ENCODE data around the gene PTPRB. TPM values are rescaled to one million over a fixed set of nuclear protein-coding genes. Genes with fewer than 3 reads are reported as not detected.

PTPRB gene
- total and polyA plus RNA-seq, 11 donors: 17.0 to 41.5 (median 34.2) TPM

- H3K4me1 ChIP-seq: no peaks in the 10 kb centered on the region
- peaks cover 0 to 8% (median 0%) of the 10 kb centered on the region in 12 donors for H3K9me3 ChIP-seq
- no peak overlapping the region for H3K4me3 ChIP-seq
- H3K36me3 ChIP-seq: peaks cover 0 to 69% (median 17%) of the 10 kb centered on the region in 9 donors
- ATAC-seq (no peak), DNase-seq (no peak)
- H3K27ac ChIP-seq: no peak overlapping the region
- TF ChIP-seq POLR2A (IDR thresholded peaks at IDR 0.05) (no peak), CTCF (IDR thresholded peaks at IDR 0.05) (no peak)
- intact Hi-C loops (cut with DNase I): no loop called here
- H3K27me3 ChIP-seq: no peaks in the 10 kb centered on the region
- WGBS, 4 donors: 78 to 83% (median 80%) methylated on average over 1 of the region's 1 CpG
These were observed 116.4 kb downstream of the PTPRB start for GRCh38 chr12:70520847-70521246.

DNA sequence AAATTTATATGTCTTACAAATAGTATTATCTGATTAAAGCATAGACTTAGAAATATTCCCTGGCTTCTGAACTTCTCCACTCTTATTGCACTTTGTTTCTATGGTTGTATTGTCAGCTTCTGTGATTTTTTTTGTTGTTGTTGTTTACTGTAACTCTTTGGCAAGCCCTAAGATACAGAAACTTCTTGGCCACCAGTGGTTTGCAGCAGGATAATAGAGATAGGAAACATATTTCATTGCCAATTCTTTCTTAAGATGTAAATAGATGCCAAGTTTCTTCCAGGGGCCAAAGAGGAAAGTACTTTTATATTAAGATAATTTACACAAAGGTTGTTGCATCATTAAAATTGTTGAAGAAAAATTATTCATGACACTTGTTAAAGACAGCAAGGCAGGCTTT lies 123.8 kb downstream of the PTPRB start:
- ATAC-seq (no peak), DNase-seq (no peak)
- H3K36me3 ChIP-seq: no peaks in the 10 kb centered on the region
- peaks cover 0 to 9% (median 0%) of the 10 kb centered on the region in 12 donors for H3K9me3 ChIP-seq
- H3K27ac ChIP-seq: no peak overlapping the region
- H3K27me3 ChIP-seq: no peaks in the 10 kb centered on the region
- intact Hi-C loops (cut with DNase I): no loop called here
- no peak overlapping the region for H3K4me3 ChIP-seq
- H3K4me1 ChIP-seq: peaks cover 0 to 9% (median 0%) of the 10 kb centered on the region in 12 donors
- TF ChIP-seq CTCF (IDR thresholded peaks at IDR 0.05): no peak
- no peak for TF ChIP-seq POLR2A (IDR thresholded peaks at IDR 0.05)

DNA sequence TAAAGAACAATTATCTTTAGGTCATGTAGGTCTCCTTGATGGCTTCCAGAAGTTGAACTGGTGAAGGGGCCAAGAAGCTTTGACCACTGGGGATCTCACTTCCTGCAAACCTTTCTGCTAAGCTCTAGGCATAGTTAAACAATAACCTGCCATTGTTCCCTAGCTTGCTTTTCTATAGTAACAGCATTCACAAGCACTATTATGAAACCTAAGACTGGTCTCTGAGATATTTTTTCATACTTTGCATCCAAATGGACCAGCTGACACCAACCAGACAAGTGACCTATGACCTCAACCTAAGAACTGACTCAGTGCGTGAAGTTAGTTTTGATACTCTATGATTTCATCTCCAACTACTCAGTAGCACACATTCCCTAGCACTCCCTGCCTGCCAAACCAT lies 129.1 kb downstream of the PTPRB start:
- intact Hi-C loops (cut with DNase I): no loop called here
- ATAC-seq: no peak

DNA sequence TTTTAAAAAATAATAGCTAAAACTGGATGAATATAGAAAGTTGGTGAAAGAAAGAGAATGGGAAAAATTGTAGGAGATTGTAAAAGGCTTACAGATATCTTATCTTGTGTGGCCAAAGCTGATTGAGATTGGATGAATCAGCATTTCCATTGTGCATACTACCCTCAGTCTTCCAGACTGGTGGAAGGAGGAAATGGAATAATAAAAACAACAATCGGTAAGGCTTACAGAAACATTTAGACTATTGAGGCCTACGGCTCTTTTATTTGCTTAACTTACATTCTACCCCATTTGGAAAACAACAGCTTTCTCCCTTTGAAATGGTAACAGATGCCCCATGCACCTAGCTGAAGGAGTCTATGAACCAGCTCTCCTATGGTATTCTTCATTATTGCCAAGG lies 129.8 kb downstream of the PTPRB start:
- intact Hi-C loops (cut with DNase I): no loop called here
- TF ChIP-seq CTCF (IDR thresholded peaks at IDR 0.05) (no peak), POLR2A (IDR thresholded peaks at IDR 0.05) (no peak)
- peaks cover 0 to 14% (median 0%) of the 10 kb centered on the region in 12 donors for H3K9me3 ChIP-seq
- no peak overlapping the region for H3K27ac ChIP-seq
- DNase-seq: no peak
- no peak for ATAC-seq
- H3K4me3 ChIP-seq: no peak overlapping the region
- 49 to 62% (median 51%) methylated on average over 2 of the region's 2 CpGs for WGBS, 4 donors
- H3K4me1 ChIP-seq: no peaks in the 10 kb centered on the region
- H3K27me3 ChIP-seq: no peaks in the 10 kb centered on the region
- H3K36me3 ChIP-seq: no peaks in the 10 kb centered on the region

More for the DNA sequence above, 129.1 kb downstream of the PTPRB start:
- Histone ChIP-seq H3K4me1 (peaks cover 0 to 2% (median 0%) of the 10 kb centered on the region in 12 donors), H3K36me3 (no peaks in the 10 kb centered on the region), H3K27me3 (no peaks in the 10 kb centered on the region), H3K4me3 (no peak overlapping the region), H3K27ac (no peak overlapping the region), H3K9me3 (peaks cover 0 to 14% (median 0%) of the 10 kb centered on the region in 12 donors)
- no peak for DNase-seq
- WGBS, 4 donors: 95 to 98% (median 97%) methylated on average over 1 of the region's 1 CpG
- TF ChIP-seq CTCF (IDR thresholded peaks at IDR 0.05) (no peak), POLR2A (IDR thresholded peaks at IDR 0.05) (no peak)
